Muscle of back (tissue), 11 donors: Measurements from ENCODE around the gene THAP5. TPM values are rescaled to one million over a fixed set of nuclear protein-coding genes. Genes with fewer than 3 reads are reported as not detected.

Experiments
- DNase-seq, 3 donors: peaks; one replicate each; pipeline versions ENCODE4 v3.0.0 to v3.0.0-alpha.2; 2013
- polyA plus RNA-seq, 10 donors: library from polyadenylated mRNA; unstranded; fragments of 120-200 nt; gene quantifications; one replicate each; pipeline ENCODE4 v1.2.1, GENCODE V29; 2013; ENCODE audit not compliant: insufficient read length in 10 of 10

The THAP5 gene
- polyA plus RNA-seq, 10 donors: 16.4 to 27.6 (median 23.2) TPM

- DNase-seq: no peak
Observed at GRCh38 chr7:108535744-108536143, 33.8 kb downstream of the THAP5 start.

- no peak for DNase-seq
Observed at GRCh38 chr7:108535257-108535656, 34.2 kb downstream of the THAP5 start.

- DNase-seq: no peak
Observed at GRCh38 chr7:108533712-108534111, 35.8 kb downstream of the THAP5 start.

GRCh38 chr7:108529341-108529740, 40.2 kb downstream of the THAP5 start:
- DNase-seq: no peak

- DNase-seq: no peak
Observed at GRCh38 chr7:108528183-108528712, 41.3 kb downstream of the THAP5 start.

GRCh38 chr7:108526768-108527017, 42.8 kb downstream of the THAP5 start:
- DNase-seq: no peak

- peak; percentile 100 for DNase-seq
Observed at GRCh38 chr7:108525985-108526767, 43.3 kb downstream of the THAP5 start, which contains the start of gene PNPLA8. TSS of gene PNPLA8 (minus strand) at chr7:108526135. CDS start at chr7:108515491, 10,644 bp downstream.

GRCh38 chr7:108525327-108525984, 44.0 kb downstream of the THAP5 start:
- no peak for DNase-seq

GRCh38 chr7:108522780-108523179, 46.7 kb downstream of the THAP5 start:
- DNase-seq: no peak

- no peak for DNase-seq
Observed at GRCh38 chr7:108517951-108518350, 51.6 kb downstream of the THAP5 start.

GRCh38 chr7:108515630-108516029, 53.9 kb downstream of the THAP5 start:
- no peak for DNase-seq

GRCh38 chr7:108515013-108515412, 54.5 kb downstream of the THAP5 start:
- no peak for DNase-seq

Other genes with a start within 250 kb of the THAP5 start
- 10 to 100 TPM; 19.3 to 51.7 (median 33.2) TPM for gene NRCAM, start 113.3 kb downstream of the THAP5 start, polyA plus RNA-seq
- 10 to 100 TPM; 22.7 to 29.4 (median 24.7) TPM for gene PNPLA8, start 43.6 kb downstream of the THAP5 start, polyA plus RNA-seq
- 10 to 100 TPM; 14.9 to 21.1 (median 17.8) TPM for gene DNAJB9, start 168 bp upstream of the THAP5 start, polyA plus RNA-seq